Measurements from ENCODE around the gene SPTAN1.

DNA sequence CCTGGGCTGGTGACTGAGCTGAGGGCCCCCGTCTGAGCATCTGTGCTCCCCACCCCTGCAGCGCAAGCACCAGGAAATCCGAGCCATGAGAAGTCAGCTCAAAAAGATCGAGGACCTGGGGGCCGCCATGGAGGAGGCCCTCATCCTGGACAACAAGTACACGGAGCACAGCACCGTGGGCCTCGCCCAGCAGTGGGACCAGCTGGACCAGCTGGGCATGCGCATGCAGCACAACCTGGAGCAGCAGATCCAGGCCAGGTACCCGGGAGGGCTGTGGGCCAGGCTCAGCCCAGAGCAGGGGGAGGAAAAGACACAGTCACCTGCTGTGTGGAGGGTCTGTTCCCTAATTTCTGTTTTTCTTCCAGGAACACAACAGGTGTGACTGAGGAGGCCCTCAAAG lies 79.7 kb downstream of the SPTAN1 start:
- TF ChIP-seq POLR2A (IDR thresholded peaks at IDR 0.05; ENCODE audit: low read length), result no peak
- TF ChIP-seq GATA1 (IDR thresholded peaks at IDR 0.05; ENCODE audit: low read depth, low read length), result no peak

All from erythroblast (primary cell).